Prostate gland (tissue), 2 donors: ENCODE data around the gene JPH4. TPM values are rescaled to one million over a fixed set of nuclear protein-coding genes. Genes with fewer than 3 reads are reported as not detected.

ENCODE experiments used
- DNase-seq: peaks from one replicate; pipeline ENCODE4 v3.0.0-alpha.2; 2019; ENCODE audit warnings: low spot score
- H3K27ac ChIP-seq, 2 donors: fragments of 200-600 bp; sonication (generic); 2 replicates each; pipeline ENCODE4 v1.5.1; 2017 to 2019
- H3K27me3 ChIP-seq: fragments of 200-600 bp; sonication (generic); replicated peaks from 2 replicates; pipeline ENCODE4 v1.5.1; 2019; ENCODE audit not compliant: insufficient read depth
- H3K36me3 ChIP-seq, 2 donors: fragments of 200-600 bp; sonication (generic); 1 replicate in 1 of 2; 2 replicates in 1 of 2; pipeline versions ENCODE4 v1.5.1 to v1.8.1; 2017 to 2019
- H3K4me1 ChIP-seq: fragments of 200-600 bp; sonication (generic); replicated peaks from 2 replicates; pipeline ENCODE4 v1.5.1; 2019
- H3K4me3 ChIP-seq, 2 donors: fragments of 200-600 bp; sonication (generic); 2 replicates each; pipeline ENCODE4 v1.5.1; 2017 to 2019
- H3K9me3 ChIP-seq: fragments of 200-600 bp; sonication (generic); 2 replicates; pipeline ENCODE4 v1.5.1; 2017
- POLR2A ChIP-seq: fragments of 450-650 bp; IDR thresholded peaks from one replicate; pipeline ENCODE4 v1.6.1; 2016; ENCODE audit warnings: antibody characterized with exemption, mild to moderate bottlenecking
- POLR2AphosphoS5 ChIP-seq: sonication (generic); formaldehyde crosslinking; IDR thresholded peaks from one replicate; pipeline ENCODE4 v1.6.1; 2017; ENCODE audit warnings: antibody characterized with exemption
- WGBS: methylation state at CpG from one replicate; pipeline ENCODE4 v1.1.5; 2018; 5-methylcytosine and 5-hydroxymethylcytosine counted together
- intact Hi-C: fragments of 100-400 bp; cut with DNase I; formaldehyde crosslinking; loops from one replicate; pipeline ENCODE4 v1.14.2; 2022
- total RNA-seq, 2 donors: library from RNA; depleted of rRNA; stranded (reverse); fragments of >200 nt; gene quantifications; one replicate each; pipeline ENCODE4 v1.1.0, GENCODE V29; 2016
- TF ChIP-seq, protein P1 (sequence below), 4 experiments: fragments of 200-600 bp in 2 of 4; fragments of 450-650 bp in 2 of 4; sonication (generic) in 2 of 4; IDR thresholded peaks; 1 replicate in 3 of 4; 2 replicates in 1 of 4; pipeline ENCODE4 v1.5.1; 2016 to 2019; ENCODE audit warnings: antibody characterized with exemption in 4 of 4, mild to moderate bottlenecking in 2 of 4, moderate library complexity in 2 of 4

The JPH4 gene
- total RNA-seq, 2 donors from 2014 or later = 8.5 to 17.8 TPM

DNA sequence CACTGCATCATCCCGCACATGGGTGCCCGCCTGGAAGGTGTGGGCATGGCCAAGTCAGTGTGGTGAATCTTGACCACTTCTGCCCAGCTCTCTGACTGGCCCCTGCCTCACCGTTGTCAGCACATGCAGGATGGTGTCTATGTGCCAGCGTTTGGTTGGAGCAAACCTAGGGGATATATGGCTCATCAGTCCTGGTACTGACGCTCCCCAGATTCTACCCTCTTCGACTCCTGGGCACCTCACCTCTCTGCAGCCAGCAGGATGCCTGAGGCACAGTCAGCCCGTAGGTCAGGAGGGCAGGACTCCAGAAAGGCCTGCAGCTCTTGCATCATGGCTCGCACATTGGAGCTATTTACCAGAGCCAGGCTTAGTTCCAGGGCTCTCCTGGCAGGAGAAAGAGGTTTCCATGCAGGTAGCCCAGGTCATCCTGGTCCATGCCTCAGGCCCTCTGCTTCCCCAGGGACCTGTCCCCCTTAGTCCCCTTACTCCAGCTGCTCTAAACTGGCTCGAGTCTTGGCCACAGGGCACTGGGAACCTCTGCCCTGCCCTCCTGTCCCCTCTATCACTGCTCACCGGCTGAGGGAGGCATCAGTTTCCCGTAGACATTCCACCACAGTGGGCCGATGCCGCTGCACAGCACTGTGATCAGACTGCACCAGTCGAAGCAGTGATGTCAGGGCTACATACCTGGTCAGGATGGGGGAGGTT, 15.0 kb downstream of the JPH4 start:
- no peaks in the 10 kb centered on the region for H3K36me3 ChIP-seq
- intact Hi-C loops = loop anchor here (5.0 to 10.0 kb wide), 2 partner anchors 86 to 239 kb away; partner anchors contain the start of gene PABPN1

GRCh38 chr14:23562822-23563472, 15.6 kb downstream of the JPH4 start:
- no peak for DNase-seq
- no peaks in the 10 kb centered on the region for H3K27me3 ChIP-seq
- no peaks in the 10 kb centered on the region for H3K9me3 ChIP-seq
- WGBS = 85% methylated on average over 2 of the region's 2 CpGs
- no peak for TF ChIP-seq POLR2A
- TF ChIP-seq, protein P1, sequence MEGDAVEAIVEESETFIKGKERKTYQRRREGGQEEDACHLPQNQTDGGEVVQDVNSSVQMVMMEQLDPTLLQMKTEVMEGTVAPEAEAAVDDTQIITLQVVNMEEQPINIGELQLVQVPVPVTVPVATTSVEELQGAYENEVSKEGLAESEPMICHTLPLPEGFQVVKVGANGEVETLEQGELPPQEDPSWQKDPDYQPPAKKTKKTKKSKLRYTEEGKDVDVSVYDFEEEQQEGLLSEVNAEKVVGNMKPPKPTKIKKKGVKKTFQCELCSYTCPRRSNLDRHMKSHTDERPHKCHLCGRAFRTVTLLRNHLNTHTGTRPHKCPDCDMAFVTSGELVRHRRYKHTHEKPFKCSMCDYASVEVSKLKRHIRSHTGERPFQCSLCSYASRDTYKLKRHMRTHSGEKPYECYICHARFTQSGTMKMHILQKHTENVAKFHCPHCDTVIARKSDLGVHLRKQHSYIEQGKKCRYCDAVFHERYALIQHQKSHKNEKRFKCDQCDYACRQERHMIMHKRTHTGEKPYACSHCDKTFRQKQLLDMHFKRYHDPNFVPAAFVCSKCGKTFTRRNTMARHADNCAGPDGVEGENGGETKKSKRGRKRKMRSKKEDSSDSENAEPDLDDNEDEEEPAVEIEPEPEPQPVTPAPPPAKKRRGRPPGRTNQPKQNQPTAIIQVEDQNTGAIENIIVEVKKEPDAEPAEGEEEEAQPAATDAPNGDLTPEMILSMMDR (IDR thresholded peaks at IDR 0.05) = peak; percentile 70 to 88 (median 80)
- H3K27ac ChIP-seq = no peak overlapping the region
- H3K36me3 ChIP-seq = no peaks in the 10 kb centered on the region
- intact Hi-C loops = loop anchor here (5.0 to 10.0 kb wide), 2 partner anchors 86 to 238 kb away; partner anchors contain the start of gene PABPN1
- H3K4me3 ChIP-seq = no peak overlapping the region
- no peaks in the 10 kb centered on the region for H3K4me1 ChIP-seq

More for the DNA sequence above, 15.0 kb downstream of the JPH4 start:
- no peak overlapping the region for H3K4me3 ChIP-seq
- no peaks in the 10 kb centered on the region for H3K9me3 ChIP-seq
- no peak for DNase-seq
- H3K4me1 ChIP-seq = no peaks in the 10 kb centered on the region
- H3K27ac ChIP-seq = no peak overlapping the region
- no peaks in the 10 kb centered on the region for H3K27me3 ChIP-seq
- 83% methylated on average over 14 of the region's 14 CpGs for whole genome bisulfite sequencing
- TF ChIP-seq POLR2A (no peak), POLR2AphosphoS5 (no peak)
- TF ChIP-seq, protein P1 (IDR thresholded peaks at IDR 0.05) = no peak

DNA sequence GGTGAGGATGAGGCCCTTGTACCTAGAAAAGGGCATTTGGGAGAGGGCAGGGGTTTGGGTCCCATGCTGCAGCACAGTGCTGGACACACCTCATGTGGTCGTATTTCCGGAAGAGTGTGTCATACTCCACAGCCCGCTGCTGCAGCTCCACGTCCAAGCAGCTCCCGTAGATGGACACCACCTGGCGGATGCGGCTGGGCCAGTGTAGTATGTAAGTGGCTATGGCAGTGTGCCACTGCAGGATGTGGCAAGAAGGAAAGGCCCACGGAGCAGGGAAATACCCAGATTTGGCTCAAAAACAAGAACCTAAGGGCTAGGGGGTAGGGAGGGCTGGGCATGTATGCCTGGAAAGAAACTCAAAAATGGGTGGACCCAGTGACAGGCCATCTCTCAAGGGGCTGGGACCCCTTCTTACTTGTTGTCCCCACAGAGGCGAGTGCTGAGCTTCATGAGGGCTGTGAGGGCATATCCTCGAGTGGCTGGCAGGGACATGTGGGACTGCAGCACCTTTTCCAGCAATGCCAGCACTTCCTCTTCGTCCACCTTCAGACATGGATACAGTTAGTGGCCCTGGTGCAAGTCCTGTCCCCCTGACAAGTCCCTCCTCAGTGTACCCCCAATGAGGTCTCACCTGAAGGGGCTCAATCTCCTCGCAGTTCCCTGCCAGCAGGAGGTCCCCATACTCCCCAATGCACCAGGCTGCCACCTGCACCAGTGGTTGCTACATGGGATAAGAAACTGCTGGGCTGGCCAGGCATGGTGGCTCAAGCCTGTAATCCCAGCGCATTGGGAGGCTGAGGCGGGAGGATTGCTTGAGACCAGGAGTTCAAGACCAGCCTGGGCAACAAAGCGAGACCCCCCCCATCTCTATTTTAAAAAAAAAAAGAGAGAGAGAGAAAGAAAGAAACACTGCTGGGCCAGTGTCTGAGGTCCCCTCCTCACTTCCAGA, 16.4 kb downstream of the JPH4 start:
- H3K4me1 ChIP-seq = no peaks in the 10 kb centered on the region
- no peak overlapping the region for H3K27ac ChIP-seq
- intact Hi-C loops = loop anchor here (5.0 to 10.0 kb wide), 2 partner anchors 85 to 237 kb away; partner anchors contain the start of gene PABPN1
- TF ChIP-seq, protein P1 (IDR thresholded peaks at IDR 0.05) = no peak
- TF ChIP-seq POLR2A (no peak), POLR2AphosphoS5 (no peak)
- WGBS = 74% methylated on average over 15 of the region's 15 CpGs
- no peaks in the 10 kb centered on the region for H3K9me3 ChIP-seq
- no peak overlapping the region for H3K4me3 ChIP-seq
- H3K27me3 ChIP-seq = no peaks in the 10 kb centered on the region
- DNase-seq = no peak
- H3K36me3 ChIP-seq = no peaks in the 10 kb centered on the region

- Histone ChIP-seq H3K27me3 (no peaks in the 10 kb centered on the region), H3K36me3 (no peaks in the 10 kb centered on the region), H3K4me3 (no peak overlapping the region), H3K4me1 (peaks cover 6% of the 10 kb centered on the region), H3K27ac (no peak overlapping the region), H3K9me3 (no peaks in the 10 kb centered on the region)
- no peak for DNase-seq
- intact Hi-C loops = loop anchor here (5.0 to 10.0 kb wide), 2 partner anchors 84 to 236 kb away; partner anchors contain the start of gene PABPN1
- 90% methylated on average over 2 of the region's 2 CpGs for WGBS
- TF ChIP-seq, protein P1 (IDR thresholded peaks at IDR 0.05) = no peak
- TF ChIP-seq POLR2A = no peak
- TF ChIP-seq POLR2AphosphoS5 = no peak
Measured at GRCh38 chr14:23561259-23561658, 17.3 kb downstream of the JPH4 start.
